ENCODE results near the gene PARVG. TPM values are rescaled to one million over a fixed set of nuclear protein-coding genes. Genes with fewer than 3 reads are reported as not detected.

The PARVG gene
- total and polyA plus RNA-seq, 10 of the 15 experiments (the other 5 are each of a cell fraction or from before 2014, with no cell fraction given): 6.3 to 123 (median 71.9) TPM

GRCh38 chr22:44133901-44134571, 46.7 kb upstream of the PARVG start:
- H3K9ac ChIP-seq (ENCODE audit: control insufficient read depth, insufficient read depth, low read length): no peak overlapping the region
- no TSS peak for BruUV-seq (replicated peaks)
- no peak overlapping the region for H3K27ac ChIP-seq (ENCODE audit: control insufficient read depth, insufficient read depth)
- no peak for DNase-seq (ENCODE audit: low read depth, low spot score)
- no peak overlapping the region for H2AFZ ChIP-seq (ENCODE audit: control insufficient read depth, low read depth, low read length)
- no peaks in the 10 kb centered on the region for H3K79me2 ChIP-seq (ENCODE audit: control insufficient read depth, insufficient read depth, low read length)
- POLR2A ChIA-PET: no interaction called here
- no peaks in the 10 kb centered on the region for H3K27me3 ChIP-seq (replicated peaks in 1 of 2; ENCODE audit: control insufficient read depth in 2 of 2, insufficient read depth in 2 of 2, low read length in 1 of 2)
- H3K9me3 ChIP-seq (replicated peaks; ENCODE audit: control insufficient read depth, insufficient read depth, low read length): peaks cover 18% of the 10 kb centered on the region; the same call in 1 of the 3 replicates
- peaks cover 42 to 66% of the 10 kb centered on the region in 2 experiments for H3K36me3 ChIP-seq (ENCODE audit: control insufficient read depth in 2 of 2, insufficient read depth in 2 of 2, low read length in 1 of 2)
- H3K4me2 ChIP-seq (ENCODE audit: control insufficient read depth, insufficient read depth): no peak overlapping the region
- H3K4me1 ChIP-seq (ENCODE audit: control insufficient read depth, insufficient read depth, low read length): no peaks in the 10 kb centered on the region
- no peak for ATAC-seq
- RAD21 ChIA-PET (ENCODE audit: unreplicated experiment): no interaction called here
- no peak overlapping the region for H3K4me3 ChIP-seq
- no peak for FAIRE-seq
- SMC1A ChIA-PET (ENCODE audit: uncharacterized antibody, unreplicated experiment): no interaction called here
- in situ Hi-C loops (cut with MboI): no loop called here
- intact Hi-C loops (cut with micrococcal nuclease; ENCODE audit: unreplicated experiment): no loop called here
- 81% methylated on average over 21 of the region's 21 CpGs for WGBS (ENCODE audit: insufficient coverage, insufficient replicate concordance, low lambda C conversion rate, missing lambda C conversion rate)
- CTCF ChIA-PET: no interaction called here
- no peaks in the 10 kb centered on the region for H4K20me1 ChIP-seq (ENCODE audit: control insufficient read depth, insufficient read depth)
- no peak for TF ChIP-seq SMAD5 (IDR thresholded peaks at IDR 0.05; ENCODE audit: low read depth)
- TF ChIP-seq EZH2 (IDR thresholded peaks at IDR 0.05; ENCODE audit: borderline replicate concordance, control insufficient read depth, low read depth, low read length): no peak
- no peak for TF ChIP-seq SIX5 (IDR thresholded peaks at IDR 0.05; ENCODE audit: low read depth, low read length, severe bottlenecking)
- TF ChIP-seq STAT3 (IDR thresholded peaks at IDR 0.05; ENCODE audit: low read depth, low read length): no peak
- no peak for TF ChIP-seq CBFB (IDR thresholded peaks at IDR 0.05; ENCODE audit: low read depth)

- Histone ChIP-seq H3K4me3 (no peak overlapping the region), H3K9ac (ENCODE audit: control insufficient read depth, insufficient read depth, low read length) (no peak overlapping the region), H3K4me1 (ENCODE audit: control insufficient read depth, insufficient read depth, low read length) (no peaks in the 10 kb centered on the region), H3K27ac (ENCODE audit: control insufficient read depth, insufficient read depth) (no peak overlapping the region), H3K79me2 (ENCODE audit: control insufficient read depth, insufficient read depth, low read length) (no peaks in the 10 kb centered on the region), H3K27me3 (replicated peaks in 1 of 2; ENCODE audit: control insufficient read depth in 2 of 2, insufficient read depth in 2 of 2, low read length in 1 of 2) (no peaks in the 10 kb centered on the region), H3K36me3 (ENCODE audit: control insufficient read depth in 2 of 2, insufficient read depth in 2 of 2, low read length in 1 of 2) (peaks cover 39 to 63% of the 10 kb centered on the region in 2 experiments), H3K4me2 (ENCODE audit: control insufficient read depth, insufficient read depth) (no peak overlapping the region), H3K9me3 (replicated peaks; ENCODE audit: control insufficient read depth, insufficient read depth, low read length) (peaks cover 18% of the 10 kb centered on the region; the same call in 1 of the 3 replicates), H4K20me1 (ENCODE audit: control insufficient read depth, insufficient read depth) (no peaks in the 10 kb centered on the region), H2AFZ (ENCODE audit: control insufficient read depth, low read depth, low read length) (no peak overlapping the region)
- SMC1A ChIA-PET (ENCODE audit: uncharacterized antibody, unreplicated experiment): no interaction called here
- intact Hi-C loops (cut with micrococcal nuclease; ENCODE audit: unreplicated experiment): no loop called here
- RAD21 ChIA-PET (ENCODE audit: unreplicated experiment): no interaction called here
- POLR2A ChIA-PET: no interaction called here
- 84% methylated on average over 8 of the region's 8 CpGs for WGBS (ENCODE audit: insufficient coverage, insufficient replicate concordance, low lambda C conversion rate, missing lambda C conversion rate)
- ATAC-seq (no peak), FAIRE-seq (no peak), DNase-seq (ENCODE audit: low read depth, low spot score) (no peak)
- no TSS peak for BruUV-seq (replicated peaks)
- CTCF ChIA-PET: no interaction called here
- in situ Hi-C loops (cut with MboI): no loop called here
- TF ChIP-seq GATAD2B (conservative IDR thresholded peaks at IDR 0.05; ENCODE audit: low read depth) (no peak), ZNF274 (IDR thresholded peaks at IDR 0.05; ENCODE audit: insufficient read depth, insufficient read length) (no peak), CHD2 (IDR thresholded peaks at IDR 0.05; ENCODE audit: borderline replicate concordance, low read depth, low read length) (no peak), IKZF2 (IDR thresholded peaks at IDR 0.05) (no peak), EED (IDR thresholded peaks at IDR 0.05; ENCODE audit: low read depth) (no peak), STAT3 (IDR thresholded peaks at IDR 0.05; ENCODE audit: low read depth, low read length) (no peak), JUNB (IDR thresholded peaks at IDR 0.05) (no peak), ZNF24 (IDR thresholded peaks at IDR 0.05) (no peak), ATF7 (IDR thresholded peaks at IDR 0.05; ENCODE audit: low read depth) (no peak), ZNF687 (IDR thresholded peaks at IDR 0.05) (no peak), TCF12 (IDR thresholded peaks at IDR 0.05; ENCODE audit: low read depth, low read length) (no peak)
Measured at GRCh38 chr22:44136112-44136511, 44.6 kb upstream of the PARVG start.

All from GM12878 (cell line).